Mucosa of rectum (tissue), 2 donors: ENCODE data around the gene ELL.
"Not testable (repeated sequence)": the region's sequence is repeated elsewhere in the genome, so short reads cannot be mapped to it uniquely, and the experiment has no call there.

Experiments used
- H3K27ac ChIP-seq, 2 donors: one replicate each; pipeline ENCODE4 v1.7.0; 2013; ENCODE audit warnings: inconsistent platforms in 2 of 2, low read depth in 2 of 2, low read length in 2 of 2
- H3K27me3 ChIP-seq, 2 donors: one replicate each; pipeline ENCODE4 v1.7.0; 2013; ENCODE audit warnings: low read length in 2 of 2; ENCODE audit not compliant: control insufficient read depth in 2 of 2, insufficient read depth in 2 of 2
- H3K36me3 ChIP-seq, 2 donors: one replicate each; pipeline ENCODE4 v1.7.0; 2013; ENCODE audit warnings: low read length in 2 of 2; ENCODE audit not compliant: control insufficient read depth in 2 of 2, insufficient read depth in 2 of 2
- H3K4me1 ChIP-seq, 2 donors: one replicate each; pipeline ENCODE4 v1.7.0; 2013; ENCODE audit warnings: low read length in 2 of 2, mild to moderate bottlenecking in 1 of 2; ENCODE audit not compliant: control insufficient read depth in 2 of 2, insufficient read depth in 2 of 2
- H3K4me3 ChIP-seq, 2 donors: one replicate each; pipeline ENCODE4 v1.7.0; 2013; ENCODE audit warnings: low read length in 2 of 2
- H3K9ac ChIP-seq, 2 donors: one replicate each; pipeline ENCODE4 v1.7.0; 2013; ENCODE audit warnings: low read length in 2 of 2, low read depth in 1 of 2, mild to moderate bottlenecking in 1 of 2
- H3K9me3 ChIP-seq, 2 donors: one replicate each; pipeline ENCODE4 v1.7.0; 2013; ENCODE audit warnings: low read length in 2 of 2; ENCODE audit not compliant: control insufficient read depth in 2 of 2
- donor health status: healthy.
- donor health status: Normal muscosa, but diverticular disease.

The ELL gene

GRCh38 chr19:18542941-18543813, 21.3 kb upstream of the ELL start, which contains the start of gene FKBP8:
FKBP8 (minus strand) TSS chr19:18543573; CDS start chr19:18541970, 1,603 bp downstream.
- peaks cover 8 to 18% of the 10 kb centered on the region in 2 donors for H3K36me3 ChIP-seq
- no peaks in the 10 kb centered on the region for H3K27me3 ChIP-seq
- peak within 1 kb of the TSS; percentile 69 to 78 for H3K4me3 ChIP-seq
- peak within 1 kb of the TSS; percentile 67 to 70 for H3K27ac ChIP-seq
- H3K9ac ChIP-seq = peak within 1 kb of the TSS; percentile 72 to 81
- peaks cover 13% of the 10 kb centered on the region in 2 donors for H3K4me1 ChIP-seq
- no peaks in the 10 kb centered on the region for H3K9me3 ChIP-seq

DNA sequence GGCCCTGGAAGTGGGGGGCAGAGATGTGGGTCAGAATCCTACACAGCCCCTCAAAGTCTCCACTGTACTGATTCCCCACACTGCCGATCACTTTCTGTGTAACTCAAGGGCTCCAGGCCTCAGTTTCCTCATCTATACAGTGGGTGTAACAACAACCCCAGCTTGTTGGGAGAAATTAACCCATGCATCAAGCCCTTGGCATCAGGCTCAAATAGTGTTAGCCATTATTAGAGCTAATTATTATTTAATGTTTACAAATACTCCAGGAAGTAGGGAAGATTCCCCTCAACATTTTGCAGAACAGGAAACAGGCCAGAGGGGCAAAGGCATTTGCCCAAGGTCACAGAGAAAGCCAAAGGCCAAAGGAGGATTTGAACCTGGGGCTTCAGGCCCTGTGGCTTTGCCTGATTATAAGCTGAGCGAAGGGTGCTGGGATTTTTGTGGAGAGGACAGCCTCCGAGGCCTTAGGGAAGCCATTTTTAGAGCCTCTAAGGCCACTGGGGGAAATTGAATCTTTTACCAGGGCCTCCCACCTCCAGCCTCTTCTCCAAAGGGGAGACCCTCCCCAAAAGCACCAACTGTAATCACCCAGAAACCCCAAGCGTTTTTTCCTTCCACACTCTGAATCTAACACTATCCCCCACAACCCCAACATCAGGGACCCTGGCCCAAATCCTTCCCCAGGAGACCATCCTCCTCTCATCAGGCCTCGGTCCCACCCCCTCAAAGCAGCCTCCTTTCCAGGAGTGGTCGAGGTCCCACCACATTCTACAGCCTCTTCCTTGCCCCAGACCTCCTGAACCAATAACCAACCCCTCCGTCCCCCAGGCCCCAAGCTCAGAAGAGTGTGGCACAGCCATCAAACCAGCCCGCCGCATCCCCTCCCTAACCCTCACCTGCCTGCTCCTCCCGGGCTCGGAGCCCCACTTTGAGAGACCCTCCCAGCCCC, 20.4 kb upstream of the ELL start:
- Histone ChIP-seq H3K4me1 (peaks cover 13% of the 10 kb centered on the region in 2 donors), H3K27ac (peak overlapping the region; percentile 55 to 56), H3K9me3 (no peaks in the 10 kb centered on the region), H3K36me3 (peaks cover 14 to 26% of the 10 kb centered on the region in 2 donors), H3K9ac (peak overlapping the region; percentile 72 to 81), H3K4me3 (peak overlapping the region; percentile 69 to 78), H3K27me3 (no peaks in the 10 kb centered on the region)

DNA sequence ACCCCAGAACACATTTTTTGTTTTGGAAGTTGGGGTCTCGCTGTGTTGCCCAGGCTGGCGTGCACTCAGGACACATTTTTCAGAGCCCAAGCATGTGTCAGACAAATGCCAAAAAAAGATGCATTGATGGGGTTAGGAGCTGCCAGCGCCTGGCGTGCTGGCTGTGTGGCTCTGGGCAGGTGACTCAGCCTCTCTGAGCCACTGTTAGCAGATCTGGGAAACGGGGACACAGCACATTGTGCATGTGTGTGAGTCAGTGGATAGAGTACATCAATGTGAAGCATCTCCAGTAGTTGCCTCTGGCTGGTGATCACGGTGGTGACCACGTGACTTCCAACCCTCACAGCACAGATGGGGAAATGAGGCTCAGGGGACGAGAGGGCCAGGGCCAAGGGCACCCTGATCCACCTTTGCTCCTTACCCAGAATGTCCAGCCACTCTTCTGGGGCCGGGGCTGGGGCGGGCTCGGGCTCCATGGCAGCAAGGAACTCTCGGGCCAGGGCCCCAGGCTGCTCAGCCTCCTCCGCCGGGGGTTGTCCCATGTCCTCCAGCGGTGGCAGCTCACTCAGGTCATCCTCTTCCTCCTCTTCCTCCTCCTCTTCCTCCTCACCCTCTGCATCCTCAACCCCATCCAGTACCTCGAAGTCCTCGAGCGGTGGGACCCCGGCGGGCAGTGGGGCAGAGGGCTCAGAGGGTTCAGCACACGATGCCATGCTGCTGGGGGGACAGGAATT, 19.6 kb upstream of the ELL start:
- H3K4me1 ChIP-seq = peaks cover 13% of the 10 kb centered on the region in 2 donors
- no peak overlapping the region for H3K27ac ChIP-seq
- H3K9me3 ChIP-seq = no peaks in the 10 kb centered on the region
- peaks cover 19 to 32% of the 10 kb centered on the region in 2 donors for H3K36me3 ChIP-seq
- H3K27me3 ChIP-seq = no peaks in the 10 kb centered on the region
- H3K9ac ChIP-seq = no peak overlapping the region
- no peak overlapping the region for H3K4me3 ChIP-seq

- H3K9ac ChIP-seq, H3K9me3 ChIP-seq, H3K4me3 ChIP-seq, H3K27ac ChIP-seq, H3K27me3 ChIP-seq: not testable (repeated sequence)
- H3K4me1 ChIP-seq = peaks cover 13% of the 10 kb centered on the region in 2 donors
- peaks cover 19 to 34% of the 10 kb centered on the region in 2 donors for H3K36me3 ChIP-seq
Measured at GRCh38 chr19:18540200-18540599, 18.3 kb upstream of the ELL start.

DNA sequence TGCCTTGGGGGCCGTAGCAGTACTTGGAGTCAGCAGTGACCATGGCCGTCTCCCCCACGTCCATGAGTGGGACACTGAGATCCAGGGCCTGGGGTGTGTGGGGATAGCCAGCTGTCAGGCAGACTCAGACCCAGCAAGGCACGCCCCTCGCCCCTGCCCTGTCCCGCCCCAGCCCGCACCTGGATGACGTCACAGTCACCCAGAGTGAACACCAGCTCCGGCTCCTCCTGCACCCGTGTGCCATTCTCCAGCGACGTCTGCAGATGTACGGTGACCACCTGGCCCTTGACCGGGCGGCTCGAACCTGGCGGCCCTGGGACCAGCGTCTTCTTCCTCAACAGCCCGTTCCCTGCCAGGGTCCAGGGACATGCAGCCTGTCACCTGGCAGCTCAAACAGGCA, 17.5 kb upstream of the ELL start:
- Histone ChIP-seq H3K36me3 (peaks cover 19 to 34% of the 10 kb centered on the region in 2 donors), H3K4me1 (peaks cover 13% of the 10 kb centered on the region in 2 donors), H3K9me3 (no peaks in the 10 kb centered on the region), H3K27me3 (no peaks in the 10 kb centered on the region), H3K9ac (no peak overlapping the region), H3K27ac (no peak overlapping the region), H3K4me3 (no peak overlapping the region)

GRCh38 chr19:18538115-18538514, 16.2 kb upstream of the ELL start:
- Histone ChIP-seq H3K9ac (no peak overlapping the region), H3K27me3 (no peaks in the 10 kb centered on the region), H3K9me3 (no peaks in the 10 kb centered on the region), H3K4me1 (peaks cover 6 to 7% of the 10 kb centered on the region in 2 donors), H3K4me3 (no peak overlapping the region), H3K36me3 (peaks cover 19 to 35% of the 10 kb centered on the region in 2 donors), H3K27ac (no peak overlapping the region)

DNA sequence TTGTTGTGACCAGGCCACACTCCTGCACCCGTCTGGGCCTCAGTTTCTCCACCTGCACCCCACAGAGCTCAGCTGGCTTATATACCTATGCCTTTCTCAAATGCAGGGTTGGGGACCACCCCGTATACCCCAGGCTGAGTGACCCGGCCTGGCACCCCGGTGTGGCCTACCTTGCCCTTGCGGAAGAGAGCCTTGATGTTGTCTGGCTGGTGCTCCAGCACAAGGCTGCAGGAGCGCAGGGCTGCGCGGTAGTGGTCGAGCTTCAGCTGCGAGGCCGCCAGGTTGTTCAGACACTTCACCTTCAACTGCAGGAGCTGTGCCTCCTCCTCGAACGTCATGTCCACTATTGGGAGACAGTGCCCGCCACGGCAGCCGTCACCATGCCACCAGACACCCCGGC, 15.6 kb upstream of the ELL start:
- Histone ChIP-seq H3K27ac (no peak overlapping the region), H3K9ac (no peak overlapping the region), H3K4me3 (no peak overlapping the region), H3K4me1 (peaks cover 4 to 5% of the 10 kb centered on the region in 2 donors), H3K27me3 (no peaks in the 10 kb centered on the region), H3K36me3 (peaks cover 23 to 42% of the 10 kb centered on the region in 2 donors), H3K9me3 (no peaks in the 10 kb centered on the region)

DNA sequence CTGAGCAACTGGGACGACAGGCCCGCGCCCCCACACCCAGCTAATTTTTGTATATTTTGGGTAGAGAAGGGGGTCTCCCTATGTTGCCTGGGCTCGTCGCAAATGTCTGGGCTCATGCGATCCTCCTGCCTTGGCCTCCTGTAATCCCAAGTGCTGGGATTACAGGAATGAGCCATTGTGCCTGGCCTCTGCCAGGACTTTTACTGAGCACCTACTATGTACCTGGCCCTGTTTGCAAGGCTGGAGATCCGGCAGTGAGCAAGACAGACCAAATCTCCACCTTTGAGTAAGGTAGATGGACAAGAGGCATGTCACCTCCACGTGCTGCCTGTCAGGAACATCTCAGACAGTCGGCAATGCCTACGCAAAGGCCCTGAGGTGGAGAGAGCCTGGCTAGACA, 14.6 kb upstream of the ELL start:
- no peak overlapping the region for H3K4me3 ChIP-seq
- no peak overlapping the region for H3K9ac ChIP-seq
- H3K4me1 ChIP-seq = no peaks in the 10 kb centered on the region
- no peak overlapping the region for H3K27ac ChIP-seq
- H3K36me3 ChIP-seq = peaks cover 31 to 48% of the 10 kb centered on the region in 2 donors
- H3K9me3 ChIP-seq = no peaks in the 10 kb centered on the region
- no peaks in the 10 kb centered on the region for H3K27me3 ChIP-seq

DNA sequence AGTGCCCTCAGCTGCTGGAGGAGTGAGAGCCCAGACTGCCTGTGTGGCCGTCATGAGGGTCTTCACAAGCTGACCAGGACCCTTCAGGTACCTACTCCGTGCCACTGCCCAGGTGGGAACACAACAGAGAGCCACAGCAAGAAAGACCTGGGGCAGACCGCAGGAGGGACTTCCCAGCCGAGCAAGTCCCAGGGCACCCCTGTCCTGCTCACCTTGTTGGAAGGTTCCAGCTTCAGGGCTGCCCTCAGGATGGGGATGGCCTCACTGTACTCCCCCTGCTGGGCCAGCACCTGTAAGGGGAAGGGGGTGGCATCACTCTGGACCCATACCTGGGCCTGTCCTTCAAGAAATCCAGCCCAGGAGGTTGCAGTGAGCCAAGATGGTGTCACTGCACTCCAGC, 11.2 kb upstream of the ELL start:
- Histone ChIP-seq H3K9me3 (no peaks in the 10 kb centered on the region), H3K9ac (no peak overlapping the region), H3K4me3 (no peak overlapping the region), H3K36me3 (peaks cover 22 to 29% of the 10 kb centered on the region in 2 donors), H3K4me1 (no peaks in the 10 kb centered on the region), H3K27me3 (no peaks in the 10 kb centered on the region), H3K27ac (no peak overlapping the region)
